Stimulated activated CD4-positive, alpha-beta T cell treated with anti-CD3 and anti-CD28 coated beads, TNF-alpha, amount 100 ng/mL, for 48 hours (primary cell): ENCODE results near the gene OXLD1.

ENCODE experiments used
- DNase-seq, 3 donors: peaks; one replicate each; pipeline ENCODE4 v3.0.0-alpha.2; 2020; ENCODE audit warnings: low read depth in 3 of 3

The OXLD1 gene

GRCh38 chr17:81616877-81617276, 49.5 kb downstream of the OXLD1 start:
- DNase-seq = no peak

- no peak for DNase-seq
Measured at GRCh38 chr17:81615401-81615930, 50.9 kb downstream of the OXLD1 start.
